Keratinocyte (primary cell): Measurements from ENCODE around the gene MUCL1. TPM values are rescaled to one million over a fixed set of nuclear protein-coding genes. Genes with fewer than 3 reads are reported as not detected.

Source experiments
- DNase-seq: peaks from one replicate; pipeline ENCODE4 v3.0.0-alpha.2; 2011; ENCODE audit warnings: low read depth, missing footprints, low spot score
- FAIRE-seq: peaks from 2 replicates; lab custom pipeline; 2011; peaks lifted over from hg19 to GRCh38; lab: Jason Lieb, UNC
- H2AFZ ChIP-seq: 2 replicates; pipeline ENCODE4 v1.6.0; 2012; ENCODE audit warnings: low read length, control low read depth, inconsistent platforms; ENCODE audit not compliant: control insufficient read depth
- H3K27ac ChIP-seq: 2 replicates; pipeline ENCODE4 v1.5.1; 2011; ENCODE audit warnings: low read length; ENCODE audit not compliant: control insufficient read depth, insufficient read depth
- H3K27me3 ChIP-seq: 3 replicates; pipeline ENCODE4 v1.6.0; 2011; ENCODE audit warnings: low read length; ENCODE audit not compliant: control insufficient read depth, insufficient read depth; ENCODE audit errors: extremely low read depth
- H3K36me3 ChIP-seq, 2 experiments: 2 replicates in 1 of 2; 3 replicates in 1 of 2; pipeline ENCODE4 v1.5.1; 2011; ENCODE audit warnings: low read length in 2 of 2, mild to moderate bottlenecking in 1 of 2; ENCODE audit not compliant: control insufficient read depth in 2 of 2, insufficient read depth in 2 of 2; ENCODE audit errors: extremely low read depth in 1 of 2
- H3K4me1 ChIP-seq: 3 replicates; pipeline ENCODE4 v1.5.1; 2011; ENCODE audit warnings: low read length; ENCODE audit not compliant: control insufficient read depth, insufficient read depth; ENCODE audit errors: extremely low read depth
- H3K4me2 ChIP-seq: 3 replicates; pipeline ENCODE4 v1.6.0; 2011; ENCODE audit warnings: low read depth, low read length; ENCODE audit not compliant: control insufficient read depth, insufficient read depth; ENCODE audit errors: extremely low read depth
- H3K4me3 ChIP-seq, 3 experiments: fragments of 200-600 bp in 1 of 3; sonication (generic) in 1 of 3; 2 replicates in 2 of 3; 3 replicates in 1 of 3; pipeline ENCODE4 v1.5.1; 2011 to 2016; ENCODE audit warnings: low read length in 3 of 3, mild to moderate bottlenecking in 3 of 3, control low read depth in 2 of 3, inconsistent platforms in 1 of 3, low read depth in 1 of 3, mixed read lengths in 1 of 3, mixed run types in 1 of 3, moderate library complexity in 1 of 3; ENCODE audit not compliant: control insufficient read depth in 2 of 3, insufficient read depth in 2 of 3; ENCODE audit errors: extremely low read depth in 1 of 3
- H3K79me2 ChIP-seq: 2 replicates; pipeline ENCODE4 v1.6.0; 2012; ENCODE audit warnings: low read length; ENCODE audit not compliant: control insufficient read depth, insufficient read depth
- H3K9ac ChIP-seq: 3 replicates; pipeline ENCODE4 v1.6.0; 2011; ENCODE audit warnings: low read length; ENCODE audit not compliant: control insufficient read depth, insufficient read depth; ENCODE audit errors: extremely low read depth
- H3K9me1 ChIP-seq: 3 replicates; pipeline ENCODE4 v1.6.0; 2011; ENCODE audit warnings: low read length; ENCODE audit not compliant: control insufficient read depth, insufficient read depth; ENCODE audit errors: extremely low read depth
- H3K9me3 ChIP-seq: 2 replicates; pipeline ENCODE4 v1.5.1; 2012; ENCODE audit warnings: low read depth, low read length; ENCODE audit not compliant: control insufficient read depth
- H4K20me1 ChIP-seq: 3 replicates; pipeline ENCODE4 v1.6.0; 2011; ENCODE audit warnings: low read length; ENCODE audit not compliant: control insufficient read depth, insufficient read depth; ENCODE audit errors: extremely low read depth
- EZH2 ChIP-seq: IDR thresholded peaks from one replicate; pipeline ENCODE4 v1.6.1; 2012; ENCODE audit warnings: inconsistent platforms, mild to moderate bottlenecking, low read length, moderate library complexity
- dilution Hi-C: fragments of 300-500 bp; cut with MboI; formaldehyde crosslinking; loops from one replicate; pipeline ENCODE4 v1.7.0; 2020; ENCODE audit warnings: low sequenced_read_pairs; ENCODE audit not compliant: extremely low pct_ligation_motif_present
- polyA plus RNA-seq, 5 experiments: library from polyadenylated mRNA; depleted of rRNA in 3 of 5; stranded (reverse) in 3 of 5; stranded (forward) in 1 of 5; unstranded in 1 of 5; fragments of >200 nt; gene quantifications; 1 replicate in 1 of 5; 2 replicates in 3 of 5; 3 replicates in 1 of 5; pipeline versions ENCODE4 v1.2.1 to v1.2.3, GENCODE V29; 2011 to 2012; ENCODE audit warnings: missing spikeins in 2 of 5, low read depth in 1 of 5, low replicate concordance in 1 of 5
- TF ChIP-seq, protein P1 (sequence below), 3 experiments: IDR thresholded peaks in 1 of 3; conservative IDR thresholded peaks in 1 of 3; optimal IDR thresholded peaks in 1 of 3; 2 replicates in 2 of 3; 3 replicates in 1 of 3; pipeline versions ENCODE3 to v1.5.1; 2011; ENCODE audit warnings: low read length in 3 of 3, mild to moderate bottlenecking in 3 of 3, moderate library complexity in 2 of 3, control low read depth in 1 of 3, inconsistent platforms in 1 of 3; ENCODE audit not compliant: insufficient read depth in 2 of 3; ENCODE audit errors: extremely low read depth in 1 of 3

The MUCL1 gene
- polyA plus RNA-seq, 1 donor (not counting 4 experiments of a cell fraction or from before 2014, with no cell fraction given): 2.9 TPM

DNA sequence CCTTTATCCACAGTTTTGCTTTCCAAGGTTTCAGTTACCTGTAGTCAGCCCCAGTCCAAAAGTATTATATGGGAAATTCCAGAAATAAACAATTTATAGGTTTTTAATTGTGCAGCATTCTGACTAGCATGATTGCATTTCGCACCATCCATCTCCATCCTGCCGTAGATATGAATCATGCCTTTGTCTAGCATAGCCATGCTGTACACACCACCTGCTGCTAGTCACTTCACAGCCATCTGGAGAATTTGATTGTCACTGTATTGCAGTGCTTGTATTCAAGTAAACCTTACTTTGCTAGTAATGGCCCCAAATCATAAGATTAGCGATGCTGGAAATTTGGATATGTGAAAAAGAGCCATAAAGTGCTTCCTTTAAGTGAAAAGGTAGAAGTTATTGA, 36.0 kb downstream of the MUCL1 start:
- Histone ChIP-seq H2AFZ (no peak overlapping the region), H3K27ac (no peak overlapping the region), H3K79me2 (no peaks in the 10 kb centered on the region), H3K9me3 (no peaks in the 10 kb centered on the region), H3K4me1 (no peaks in the 10 kb centered on the region), H3K36me3 (no peaks in the 10 kb centered on the region), H3K9ac (no peak overlapping the region), H3K9me1 (no peaks in the 10 kb centered on the region), H3K4me3 (no peak overlapping the region), H4K20me1 (no peaks in the 10 kb centered on the region), H3K4me2 (no peak overlapping the region), H3K27me3 (no peaks in the 10 kb centered on the region)
- DNase-seq (no peak), FAIRE-seq (no peak)
- dilution Hi-C loops: no loop called here
- TF ChIP-seq, protein P1, sequence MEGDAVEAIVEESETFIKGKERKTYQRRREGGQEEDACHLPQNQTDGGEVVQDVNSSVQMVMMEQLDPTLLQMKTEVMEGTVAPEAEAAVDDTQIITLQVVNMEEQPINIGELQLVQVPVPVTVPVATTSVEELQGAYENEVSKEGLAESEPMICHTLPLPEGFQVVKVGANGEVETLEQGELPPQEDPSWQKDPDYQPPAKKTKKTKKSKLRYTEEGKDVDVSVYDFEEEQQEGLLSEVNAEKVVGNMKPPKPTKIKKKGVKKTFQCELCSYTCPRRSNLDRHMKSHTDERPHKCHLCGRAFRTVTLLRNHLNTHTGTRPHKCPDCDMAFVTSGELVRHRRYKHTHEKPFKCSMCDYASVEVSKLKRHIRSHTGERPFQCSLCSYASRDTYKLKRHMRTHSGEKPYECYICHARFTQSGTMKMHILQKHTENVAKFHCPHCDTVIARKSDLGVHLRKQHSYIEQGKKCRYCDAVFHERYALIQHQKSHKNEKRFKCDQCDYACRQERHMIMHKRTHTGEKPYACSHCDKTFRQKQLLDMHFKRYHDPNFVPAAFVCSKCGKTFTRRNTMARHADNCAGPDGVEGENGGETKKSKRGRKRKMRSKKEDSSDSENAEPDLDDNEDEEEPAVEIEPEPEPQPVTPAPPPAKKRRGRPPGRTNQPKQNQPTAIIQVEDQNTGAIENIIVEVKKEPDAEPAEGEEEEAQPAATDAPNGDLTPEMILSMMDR (optimal IDR thresholded peaks at IDR 0.05 in 1 of 3, IDR thresholded peaks at IDR 0.05 in 1 of 3, conservative IDR thresholded peaks at IDR 0.05 in 1 of 3; ENCODE audit: extremely low read depth in 1 of 3, insufficient read depth in 2 of 3, low read length in 3 of 3): no peak
- TF ChIP-seq EZH2: no peak

DNA sequence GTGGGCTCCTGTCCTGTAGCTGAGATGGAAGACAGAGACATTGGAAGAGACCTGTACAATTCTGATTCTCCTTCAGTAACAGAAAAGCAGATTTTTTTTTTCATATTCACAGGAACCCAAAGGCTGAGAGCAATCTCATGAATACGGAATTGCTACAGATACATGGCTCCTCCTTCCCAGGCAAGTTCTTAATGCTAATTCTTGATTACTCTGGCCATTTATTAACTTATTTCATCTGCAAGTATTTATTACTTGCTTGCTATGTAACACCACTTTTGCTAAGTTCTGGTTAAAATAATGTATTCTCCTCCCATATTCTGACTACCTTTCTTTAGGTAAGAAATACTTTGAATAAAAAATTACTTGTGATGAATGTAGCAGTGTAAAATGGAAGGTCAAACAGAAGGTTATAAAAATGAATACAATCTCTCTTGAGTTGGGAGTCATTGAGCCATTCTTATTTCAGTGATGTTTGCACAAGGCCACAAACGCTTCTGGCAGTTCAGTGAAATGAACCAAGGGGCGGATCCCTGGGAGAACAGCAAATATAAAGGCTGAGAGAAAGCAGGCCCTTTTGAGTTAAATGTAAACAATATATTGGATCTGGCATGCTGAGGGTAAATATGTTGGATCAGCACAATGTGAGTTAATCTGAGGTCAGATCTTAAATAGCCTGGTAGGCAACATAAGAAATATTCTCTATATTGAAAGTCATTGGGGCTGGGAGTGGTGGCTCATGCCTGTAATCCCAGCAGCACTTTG, 37.6 kb downstream of the MUCL1 start:
- H3K4me3 ChIP-seq: no peak overlapping the region
- H3K27ac ChIP-seq: no peak overlapping the region
- H3K79me2 ChIP-seq: no peaks in the 10 kb centered on the region
- no peak for DNase-seq
- no peaks in the 10 kb centered on the region for H3K9me3 ChIP-seq
- TF ChIP-seq, protein P1 (optimal IDR thresholded peaks at IDR 0.05 in 1 of 3, IDR thresholded peaks at IDR 0.05 in 1 of 3, conservative IDR thresholded peaks at IDR 0.05 in 1 of 3; ENCODE audit: extremely low read depth in 1 of 3, insufficient read depth in 2 of 3, low read length in 3 of 3): no peak
- no peak for TF ChIP-seq EZH2
- dilution Hi-C loops: no loop called here
- no peaks in the 10 kb centered on the region for H4K20me1 ChIP-seq
- no peak overlapping the region for H3K9ac ChIP-seq
- no peak overlapping the region for H2AFZ ChIP-seq
- no peaks in the 10 kb centered on the region for H3K36me3 ChIP-seq
- H3K9me1 ChIP-seq: no peaks in the 10 kb centered on the region
- no peaks in the 10 kb centered on the region for H3K4me1 ChIP-seq
- no peaks in the 10 kb centered on the region for H3K27me3 ChIP-seq
- no peak for FAIRE-seq
- H3K4me2 ChIP-seq: no peak overlapping the region

Other genes with a start within 250 kb of the MUCL1 start
- not detected in 3 replicates for gene LACRT, start 219.6 kb upstream of the MUCL1 start, polyA plus RNA-seq
- gene DCD, start 206.2 kb upstream of the MUCL1 start, polyA plus RNA-seq: not detected in 3 replicates
- 0.08 TPM in 1 of 3 replicates, not detected in the others for gene TESPA1, start 130.2 kb downstream of the MUCL1 start, polyA plus RNA-seq
- not detected in 3 replicates for gene NEUROD4, start 165.5 kb downstream of the MUCL1 start, polyA plus RNA-seq